Endothelial cell of umbilical vein (primary cell): ENCODE data around the gene NSFL1C. TPM values are rescaled to one million over a fixed set of nuclear protein-coding genes. Genes with fewer than 3 reads are reported as not detected.

Source experiments
- BruUV-seq: library from RNA; stranded (reverse); fragments of 400-500 nt; replicated peaks from 2 replicates; lab custom pipeline; 2021; lab: Mats Ljungman, UMichigan
- CTCF ChIA-PET: fragments of 300-600, 350-600 bp; sonication (Branson Sonifier 250); formaldehyde crosslinking; loops from one replicate; lab custom pipeline; 2021; ENCODE audit warnings: antibody characterized with exemption, inconsistent platforms; lab: Charles Lee
- POLR2A ChIA-PET: fragments of 300-600, 350-600 bp; sonication (Branson Sonifier 250); formaldehyde crosslinking; loops from one replicate; lab custom pipeline; 2021; ENCODE audit warnings: antibody characterized with exemption, inconsistent platforms; lab: Charles Lee
- DNase-seq: peaks from one replicate; pipeline ENCODE4 v3.0.0-alpha.2; 2011; ENCODE audit warnings: low read depth, low spot score
- FAIRE-seq: peaks from 2 replicates; lab custom pipeline; 2011; peaks lifted over from hg19 to GRCh38; lab: Jason Lieb, UNC
- H2AFZ ChIP-seq: 2 replicates; pipeline ENCODE4 v1.6.0; 2012; ENCODE audit warnings: low read depth, low read length, control low read depth, inconsistent platforms
- H3K27ac ChIP-seq: 2 replicates; pipeline ENCODE4 v1.5.1; 2011; ENCODE audit warnings: low read depth, mild to moderate bottlenecking, control low read depth, low read length, moderate library complexity; ENCODE audit not compliant: insufficient read depth
- H3K27me3 ChIP-seq, 2 experiments: 2 replicates each; pipeline versions ENCODE4 v1.6.0 to v1.6.1; 2011; ENCODE audit warnings: low read length in 2 of 2, mixed read lengths in 1 of 2; ENCODE audit not compliant: control insufficient read depth in 2 of 2, insufficient read depth in 2 of 2
- H3K36me3 ChIP-seq, 2 experiments: 2 replicates in 1 of 2; 3 replicates in 1 of 2; pipeline ENCODE4 v1.5.1; 2011; ENCODE audit warnings: low read length in 2 of 2, mild to moderate bottlenecking in 1 of 2, moderate library complexity in 1 of 2; ENCODE audit not compliant: control insufficient read depth in 2 of 2, insufficient read depth in 2 of 2; ENCODE audit errors: extremely low read depth in 1 of 2
- H3K4me1 ChIP-seq: 3 replicates; pipeline ENCODE4 v1.5.1; 2011; ENCODE audit warnings: mild to moderate bottlenecking, low read length; ENCODE audit not compliant: control insufficient read depth, insufficient read depth; ENCODE audit errors: extremely low read depth
- H3K4me2 ChIP-seq: 2 replicates; pipeline ENCODE4 v1.6.1; 2011; ENCODE audit warnings: low read length, control low read depth, mixed read lengths; ENCODE audit not compliant: insufficient read depth
- H3K4me3 ChIP-seq, 3 experiments: fragments of 200-600 bp in 1 of 3; sonication (generic), shearing (Covaris generic) in 1 of 3; replicated peaks in 1 of 3; 2 replicates each; pipeline ENCODE4 v1.5.1; 2011 to 2016; ENCODE audit warnings: control low read depth in 3 of 3, low read length in 3 of 3, mild to moderate bottlenecking in 2 of 3, inconsistent platforms in 1 of 3, low read depth in 1 of 3, moderate library complexity in 1 of 3; ENCODE audit not compliant: insufficient read depth in 1 of 3
- H3K79me2 ChIP-seq: 2 replicates; pipeline ENCODE4 v1.6.0; 2012; ENCODE audit warnings: low read length, inconsistent platforms; ENCODE audit not compliant: control insufficient read depth, insufficient read depth
- H3K9ac ChIP-seq: replicated peaks from 2 replicates; pipeline ENCODE3; 2011; ENCODE audit warnings: low read length, control low read depth; ENCODE audit not compliant: insufficient read depth; ENCODE audit errors: extremely low read depth
- H3K9me1 ChIP-seq: replicated peaks from 3 replicates; pipeline ENCODE4 v1.6.0; 2011; ENCODE audit warnings: mild to moderate bottlenecking, low read length; ENCODE audit not compliant: control insufficient read depth, insufficient read depth; ENCODE audit errors: extremely low read depth
- H3K9me3 ChIP-seq: replicated peaks from 2 replicates; pipeline ENCODE4 v1.5.1; 2012; ENCODE audit warnings: low read length, inconsistent platforms; ENCODE audit not compliant: control insufficient read depth, insufficient read depth
- H4K20me1 ChIP-seq: replicated peaks from 2 replicates; pipeline ENCODE3; 2011; ENCODE audit warnings: mild to moderate bottlenecking, low read length; ENCODE audit not compliant: control insufficient read depth, insufficient read depth; ENCODE audit errors: extremely low read depth
- EZH2 ChIP-seq: IDR thresholded peaks from 2 replicates; pipeline ENCODE4 v1.6.1; 2012; ENCODE audit warnings: borderline replicate concordance, low read depth, mild to moderate bottlenecking, moderate library complexity, low read length, inconsistent platforms; ENCODE audit not compliant: severe bottlenecking
- FOS ChIP-seq: IDR thresholded peaks from 2 replicates; pipeline ENCODE4 v1.6.1; 2011; ENCODE audit warnings: mild to moderate bottlenecking, low read length, moderate library complexity, borderline replicate concordance; ENCODE audit not compliant: insufficient read depth
- GATA2 ChIP-seq: IDR thresholded peaks from 2 replicates; pipeline ENCODE4 v1.7.0; 2011; ENCODE audit warnings: low read depth, mild to moderate bottlenecking, moderate library complexity, mixed read lengths, low read length; ENCODE audit not compliant: insufficient read length, insufficient read depth
- JUN ChIP-seq: IDR thresholded peaks from 2 replicates; pipeline ENCODE4 v1.6.1; 2011; ENCODE audit warnings: borderline replicate concordance, low read depth; ENCODE audit not compliant: insufficient read length, insufficient read depth
- MYC ChIP-seq: IDR thresholded peaks from one replicate; pipeline ENCODE4 v1.6.1; 2011; ENCODE audit warnings: mild to moderate bottlenecking, low read depth, low read length
- POLR2A ChIP-seq: IDR thresholded peaks from 2 replicates; pipeline ENCODE4 v1.6.1; 2012; ENCODE audit warnings: low read depth, mild to moderate bottlenecking, control low read depth, low read length
- POLR2AphosphoS5 ChIP-seq: IDR thresholded peaks from 2 replicates; pipeline ENCODE4 v1.6.1; 2012; ENCODE audit warnings: low read depth, mild to moderate bottlenecking, control low read depth, low read length, moderate library complexity; ENCODE audit not compliant: insufficient read depth
- dilution Hi-C: fragments of 300-500 bp; cut with MboI; formaldehyde crosslinking; loops from one replicate; pipeline ENCODE4 v1.15.0; 2019; ENCODE audit warnings: low sequenced_read_pairs; ENCODE audit not compliant: extremely low pct_ligation_motif_present
- intact Hi-C: fragments of 100-400 bp; cut with micrococcal nuclease; formaldehyde crosslinking; loops from one replicate; pipeline ENCODE4 v1.10.0; 2022
- polyA plus RNA-seq, 4 experiments: library from polyadenylated mRNA; depleted of rRNA in 3 of 4; stranded (reverse) in 3 of 4; unstranded in 1 of 4; fragments of >200 nt; gene quantifications; 2 replicates each; pipeline versions ENCODE4 v1.2.1 to v1.2.3, GENCODE V29; 2011 to 2012; ENCODE audit warnings: missing spikeins in 1 of 4
- total RNA-seq: library from RNA; stranded (reverse); gene quantifications from 2 replicates; pipeline ENCODE4 v1.2.3, GENCODE V29; 2021
- TF ChIP-seq, protein P1 (sequence below): IDR thresholded peaks from 2 replicates; pipeline ENCODE4 v1.6.1; 2011; ENCODE audit not compliant: insufficient read depth, insufficient read length
- TF ChIP-seq, protein P2 (sequence below), 2 donors: IDR thresholded peaks; 1 replicate in 1 of 2; 2 replicates in 1 of 2; pipeline ENCODE4 v1.5.1; 2011; ENCODE audit warnings: low read length in 2 of 2, mild to moderate bottlenecking in 2 of 2, moderate library complexity in 2 of 2, control low read depth in 1 of 2, inconsistent platforms in 1 of 2, low read depth in 1 of 2; ENCODE audit not compliant: insufficient read depth in 1 of 2; ENCODE audit errors: extremely low read depth in 1 of 2

Gene NSFL1C
- total and polyA plus RNA-seq, 2 donors (not counting 3 experiments of a cell fraction or from before 2014, with no cell fraction given) = 27.3 to 95.7 TPM

DNA sequence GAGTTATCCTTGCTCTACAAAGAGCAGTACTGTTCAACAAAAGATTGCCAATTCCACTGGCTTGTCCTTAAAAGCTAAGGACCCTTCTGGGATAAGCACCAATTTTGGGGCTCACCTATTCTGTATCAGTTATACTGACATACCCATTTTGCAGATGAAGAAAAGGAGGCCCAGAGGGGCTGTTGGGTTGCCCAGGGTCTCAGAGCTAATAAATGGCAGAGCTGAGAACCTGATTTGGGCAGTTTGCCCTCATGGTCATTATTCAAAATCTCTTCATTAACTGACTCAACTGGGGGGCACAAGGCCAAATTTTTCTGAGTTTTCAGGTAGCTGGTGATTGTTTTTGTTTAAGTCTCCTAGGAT, 31.3 kb downstream of the NSFL1C start:
- no TSS peak for BruUV-seq
- Histone ChIP-seq H3K9me3 (no peaks in the 10 kb centered on the region), H2AFZ (no peak overlapping the region), H3K4me1 (peaks cover 18% of the 10 kb centered on the region), H3K27me3 (no peaks in the 10 kb centered on the region), H3K4me2 (no peak overlapping the region), H3K79me2 (no peaks in the 10 kb centered on the region), H3K9me1 (no peaks in the 10 kb centered on the region), H3K36me3 (no peaks in the 10 kb centered on the region), H4K20me1 (no peaks in the 10 kb centered on the region), H3K9ac (no peak overlapping the region), H3K4me3 (no peak overlapping the region), H3K27ac (peak overlapping the region; percentile 38)
- intact Hi-C loops (loop anchor here (1.0 kb wide), 2 partner anchors 35 to 42 kb away; partner anchors contain the start of gene FKBP1A), dilution Hi-C loops (loop anchor here (25.0 kb wide), 1 partner anchor 123 kb away; no protein-coding TSS in a partner anchor)
- TF ChIP-seq FOS = no peak
- TF ChIP-seq EZH2 = no peak
- no peak for TF ChIP-seq MYC
- TF ChIP-seq, protein P1, sequence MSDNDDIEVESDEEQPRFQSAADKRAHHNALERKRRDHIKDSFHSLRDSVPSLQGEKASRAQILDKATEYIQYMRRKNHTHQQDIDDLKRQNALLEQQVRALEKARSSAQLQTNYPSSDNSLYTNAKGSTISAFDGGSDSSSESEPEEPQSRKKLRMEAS = no peak
- no peak for TF ChIP-seq JUN
- TF ChIP-seq POLR2AphosphoS5 = no peak
- no peak for TF ChIP-seq POLR2A
- no peak for TF ChIP-seq GATA2
- TF ChIP-seq, protein P2, sequence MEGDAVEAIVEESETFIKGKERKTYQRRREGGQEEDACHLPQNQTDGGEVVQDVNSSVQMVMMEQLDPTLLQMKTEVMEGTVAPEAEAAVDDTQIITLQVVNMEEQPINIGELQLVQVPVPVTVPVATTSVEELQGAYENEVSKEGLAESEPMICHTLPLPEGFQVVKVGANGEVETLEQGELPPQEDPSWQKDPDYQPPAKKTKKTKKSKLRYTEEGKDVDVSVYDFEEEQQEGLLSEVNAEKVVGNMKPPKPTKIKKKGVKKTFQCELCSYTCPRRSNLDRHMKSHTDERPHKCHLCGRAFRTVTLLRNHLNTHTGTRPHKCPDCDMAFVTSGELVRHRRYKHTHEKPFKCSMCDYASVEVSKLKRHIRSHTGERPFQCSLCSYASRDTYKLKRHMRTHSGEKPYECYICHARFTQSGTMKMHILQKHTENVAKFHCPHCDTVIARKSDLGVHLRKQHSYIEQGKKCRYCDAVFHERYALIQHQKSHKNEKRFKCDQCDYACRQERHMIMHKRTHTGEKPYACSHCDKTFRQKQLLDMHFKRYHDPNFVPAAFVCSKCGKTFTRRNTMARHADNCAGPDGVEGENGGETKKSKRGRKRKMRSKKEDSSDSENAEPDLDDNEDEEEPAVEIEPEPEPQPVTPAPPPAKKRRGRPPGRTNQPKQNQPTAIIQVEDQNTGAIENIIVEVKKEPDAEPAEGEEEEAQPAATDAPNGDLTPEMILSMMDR (IDR thresholded peaks at IDR 0.05; ENCODE audit: extremely low read depth in 1 of 2, insufficient read depth in 1 of 2, low read depth in 1 of 2, low read length in 2 of 2) = no peak
- DNase-seq (no peak), FAIRE-seq (no peak)
- POLR2A ChIA-PET = interaction anchor here (1.0 kb wide), 2 partner anchors 20 to 44 kb away, joined by 3 to 4 read pairs; no protein-coding TSS in a partner anchor
- CTCF ChIA-PET = interaction anchor here (0.6 to 5.5 kb wide), 13 partner anchors 8 to 142 kb away, joined by 3 to 107 read pairs (median 5); partner anchors contain the start of gene FKBP1A
